Kidney (tissue), 14 donors: Measurements from ENCODE around the gene IFNL3. TPM values are rescaled to one million over a fixed set of nuclear protein-coding genes. Genes with fewer than 3 reads are reported as not detected.

ENCODE experiments used
- DNase-seq, 5 donors: peaks; one replicate each; pipeline ENCODE4 v3.0.0-alpha.2; 2013 to 2020
- FAIRE-seq: peaks from 2 replicates; lab custom pipeline; 2012; peaks lifted over from hg19 to GRCh38; lab: Jason Lieb, UNC
- H3K27ac ChIP-seq, 2 donors: one replicate each; pipeline ENCODE4 v1.7.0; 2013; ENCODE audit warnings: low read depth in 2 of 2, low read length in 2 of 2, inconsistent platforms in 1 of 2
- H3K27me3 ChIP-seq: one replicate; pipeline ENCODE4 v1.7.1; 2013; ENCODE audit warnings: low read length, inconsistent platforms; ENCODE audit not compliant: control insufficient read depth, insufficient read depth
- H3K36me3 ChIP-seq, 3 donors: one replicate each; pipeline versions ENCODE4 v1.7.0 to v1.7.1; 2013; ENCODE audit warnings: low read length in 3 of 3, control low read depth in 1 of 3, inconsistent platforms in 1 of 3; ENCODE audit not compliant: insufficient read depth in 3 of 3, control insufficient read depth in 2 of 3
- H3K4me1 ChIP-seq, 3 donors: one replicate each; pipeline versions ENCODE4 v1.7.0 to v1.7.1; 2013; ENCODE audit warnings: low read length in 3 of 3, inconsistent platforms in 1 of 3, low read depth in 1 of 3; ENCODE audit not compliant: control insufficient read depth in 2 of 3, insufficient read depth in 2 of 3
- H3K4me3 ChIP-seq, 3 donors: one replicate each; pipeline versions ENCODE4 v1.7.0 to v1.8.1; 2013; ENCODE audit warnings: low read length in 3 of 3, control low read depth in 1 of 3, inconsistent platforms in 1 of 3
- H3K9ac ChIP-seq, 3 donors: one replicate each; pipeline versions ENCODE4 v1.7.0 to v1.7.1; 2013; ENCODE audit warnings: low read length in 3 of 3, control low read depth in 1 of 3, inconsistent platforms in 1 of 3
- H3K9me3 ChIP-seq, 3 donors: one replicate each; pipeline versions ENCODE4 v1.7.0 to v1.7.1; 2013; ENCODE audit warnings: low read length in 3 of 3, control low read depth in 1 of 3, inconsistent platforms in 1 of 3; ENCODE audit not compliant: control insufficient read depth in 2 of 3, insufficient read depth in 1 of 3
- intact Hi-C: fragments of 100-400 bp; cut with DNase I; formaldehyde crosslinking; loops from one replicate; pipeline ENCODE4 v1.11.1; 2022
- polyA plus RNA-seq: library from polyadenylated mRNA; stranded (reverse); fragments of 350-450 nt; fragmentation: Illumina TruSeq; extraction: RNeasy Lipid Tissue Mini Kit (QIAGEN cat#74804); gene quantifications from one replicate; pipeline ENCODE4 v1.2.3, GENCODE V29; 2014; ENCODE audit warnings: low read depth, low replicate concordance; ENCODE audit not compliant: insufficient read depth
- total RNA-seq: library from RNA; stranded (reverse); fragmentation: NEBNext Ultra II Directional; extraction: Animal tissue kit (Norgen Biotek cat#: 25700); gene quantifications from one replicate; pipeline ENCODE4 v1.2.1, GENCODE V29; 2021
- TF ChIP-seq, protein P1 (sequence below): IDR thresholded peaks from 3 replicates; pipeline ENCODE4 v1.5.1; 2012; ENCODE audit warnings: mild to moderate bottlenecking, moderate library complexity, borderline replicate concordance; ENCODE audit not compliant: insufficient read depth; ENCODE audit errors: extremely low read depth
- donor health status: control.
- donor health status: control.
- donor health status: control.
- donor health status: control.
- donor health status: control.
- donor health status: DM: yes; HTN: yes; CAD: no.
- donor health status: Normal renal cell carcinoma (clear cell type).

IFNL3 gene
- total and polyA plus RNA-seq, 2 donors from 2014 or later: not detected

GRCh38 chr19:39237200-39238184, 7.3 kb downstream of the IFNL3 start:
- intact Hi-C loops: no loop called here
- TF ChIP-seq, protein P1, sequence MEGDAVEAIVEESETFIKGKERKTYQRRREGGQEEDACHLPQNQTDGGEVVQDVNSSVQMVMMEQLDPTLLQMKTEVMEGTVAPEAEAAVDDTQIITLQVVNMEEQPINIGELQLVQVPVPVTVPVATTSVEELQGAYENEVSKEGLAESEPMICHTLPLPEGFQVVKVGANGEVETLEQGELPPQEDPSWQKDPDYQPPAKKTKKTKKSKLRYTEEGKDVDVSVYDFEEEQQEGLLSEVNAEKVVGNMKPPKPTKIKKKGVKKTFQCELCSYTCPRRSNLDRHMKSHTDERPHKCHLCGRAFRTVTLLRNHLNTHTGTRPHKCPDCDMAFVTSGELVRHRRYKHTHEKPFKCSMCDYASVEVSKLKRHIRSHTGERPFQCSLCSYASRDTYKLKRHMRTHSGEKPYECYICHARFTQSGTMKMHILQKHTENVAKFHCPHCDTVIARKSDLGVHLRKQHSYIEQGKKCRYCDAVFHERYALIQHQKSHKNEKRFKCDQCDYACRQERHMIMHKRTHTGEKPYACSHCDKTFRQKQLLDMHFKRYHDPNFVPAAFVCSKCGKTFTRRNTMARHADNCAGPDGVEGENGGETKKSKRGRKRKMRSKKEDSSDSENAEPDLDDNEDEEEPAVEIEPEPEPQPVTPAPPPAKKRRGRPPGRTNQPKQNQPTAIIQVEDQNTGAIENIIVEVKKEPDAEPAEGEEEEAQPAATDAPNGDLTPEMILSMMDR: no peak
- H3K4me3 ChIP-seq: no peak overlapping the region
- DNase-seq (peak; percentile 43 to 92 (median 52)), FAIRE-seq (no peak)
- no peaks in the 10 kb centered on the region for H3K9me3 ChIP-seq
- no peak overlapping the region for H3K9ac ChIP-seq
- H3K27ac ChIP-seq: no peak overlapping the region
- H3K36me3 ChIP-seq: no peaks in the 10 kb centered on the region
- H3K27me3 ChIP-seq: no peaks in the 10 kb centered on the region
- H3K4me1 ChIP-seq: no peaks in the 10 kb centered on the region

DNA sequence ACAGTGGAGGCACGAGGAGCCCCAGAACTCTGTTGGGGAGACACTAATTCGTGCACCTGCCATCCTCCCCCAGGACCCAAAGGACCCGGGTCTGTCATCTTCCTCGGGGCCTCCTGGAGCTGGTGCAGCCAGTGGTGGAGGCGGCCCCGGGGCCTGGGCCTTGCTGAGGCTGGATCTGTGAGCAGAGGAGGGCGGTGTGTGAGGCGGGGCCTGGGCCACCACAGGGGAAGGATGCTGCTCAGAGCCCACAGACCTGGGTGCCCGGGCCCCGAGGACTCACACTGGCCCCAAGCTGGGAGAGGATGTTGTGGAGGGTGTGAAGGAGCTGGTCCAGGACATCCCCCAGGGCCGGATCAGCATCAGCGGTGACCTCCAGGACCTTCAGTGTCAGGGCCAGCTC, 8.3 kb downstream of the IFNL3 start:
- H3K36me3 ChIP-seq: no peaks in the 10 kb centered on the region
- no peak for FAIRE-seq
- TF ChIP-seq, protein P1: no peak

DNA sequence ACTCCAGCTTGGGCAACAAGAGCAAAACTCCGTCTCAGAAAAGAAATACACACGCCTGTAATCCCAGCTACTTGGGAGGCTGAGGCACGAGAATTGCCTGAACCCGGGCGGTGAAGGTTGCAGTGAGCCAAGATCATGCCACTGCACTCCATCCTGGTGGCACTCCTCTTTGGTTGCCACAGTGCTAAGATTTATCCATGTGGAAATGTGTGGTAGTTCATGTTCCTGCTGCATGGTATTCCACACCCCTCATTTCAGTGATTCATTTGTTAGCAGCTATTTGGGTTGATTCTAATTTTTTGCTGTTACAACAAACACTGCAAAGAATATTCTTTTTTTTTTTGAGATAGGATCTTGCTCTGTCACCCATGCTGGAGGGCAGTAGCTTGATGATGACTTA, 12.1 kb downstream of the IFNL3 start:
- no peaks in the 10 kb centered on the region for H3K27me3 ChIP-seq
- intact Hi-C loops: no loop called here
- H3K36me3 ChIP-seq: no peaks in the 10 kb centered on the region
- H3K4me1 ChIP-seq: no peaks in the 10 kb centered on the region
- DNase-seq (no peak), FAIRE-seq (no peak)
- no peak overlapping the region for H3K27ac ChIP-seq
- TF ChIP-seq, protein P1: no peak
- H3K4me3 ChIP-seq: no peak overlapping the region
- no peak overlapping the region for H3K9ac ChIP-seq
- no peaks in the 10 kb centered on the region for H3K9me3 ChIP-seq

More for the DNA sequence above, 8.3 kb downstream of the IFNL3 start:
- Histone ChIP-seq H3K4me1 (no peaks in the 10 kb centered on the region), H3K27ac (no peak overlapping the region), H3K4me3 (no peak overlapping the region), H3K9ac (no peak overlapping the region), H3K9me3 (no peaks in the 10 kb centered on the region), H3K27me3 (no peaks in the 10 kb centered on the region)
- intact Hi-C loops: no loop called here
- peak in 1 of 5 donors; percentile 65 for DNase-seq
